B cell (primary cell): Measurements from ENCODE around the gene CADPS.

Experiments used
- CTCF ChIP-seq: fragments of 200-600 bp; IDR thresholded peaks from one replicate; pipeline ENCODE4 v1.8.0; 2022; ENCODE audit warnings: antibody characterized with exemption, mild to moderate bottlenecking
- EZH2 ChIP-seq: IDR thresholded peaks from 2 replicates; pipeline ENCODE4 v1.6.1; 2012; ENCODE audit warnings: borderline replicate concordance, low read depth, mild to moderate bottlenecking, moderate library complexity, low read length; ENCODE audit not compliant: insufficient read depth, poor library complexity, severe bottlenecking

GRCh38 chr3:62699728-62700127 is 175.5 kb downstream of the CADPS start:
- TF ChIP-seq CTCF = no peak
- no peak for TF ChIP-seq EZH2
